ENCODE measurements around the gene RPS3. TPM values are rescaled to one million over a fixed set of nuclear protein-coding genes. Genes with fewer than 3 reads are reported as not detected.

RPS3 gene
- total RNA-seq, 1 donor from 2014 or later: 1,962 TPM

- Histone ChIP-seq H3K79me2 (ENCODE audit: low read depth) (no peaks in the 10 kb centered on the region), H3K27me3 (no peaks in the 10 kb centered on the region), H3K4me3 (no peak overlapping the region), H2AFZ (replicated peaks) (peak overlapping the region; percentile 12), H3K36me3 (no peaks in the 10 kb centered on the region), H3K4me2 (no peak overlapping the region), H3F3A (ENCODE audit: low read depth) (no peaks in the 10 kb centered on the region), H3K9me3 (ENCODE audit: low read depth) (no peaks in the 10 kb centered on the region), H3K9ac (no peak overlapping the region), H4K20me1 (ENCODE audit: low read depth) (no peaks in the 10 kb centered on the region), H3K4me1 (no peaks in the 10 kb centered on the region), H3K27ac (no peak overlapping the region)
- Mint-ChIP-seq H3K9me3 (no peaks in the 10 kb centered on the region), H3K4me3 (no peak overlapping the region), H3K4me1 (peaks cover 10% of the 10 kb centered on the region), H3K27me3 (ENCODE audit: insufficient read depth, low read depth) (peaks cover 4% of the 10 kb centered on the region), H3K27ac (no peak overlapping the region), H3K36me3 (no peaks in the 10 kb centered on the region)
- no peak for DNase-seq (ENCODE audit: low spot score)
- TF ChIP-seq, protein P1, sequence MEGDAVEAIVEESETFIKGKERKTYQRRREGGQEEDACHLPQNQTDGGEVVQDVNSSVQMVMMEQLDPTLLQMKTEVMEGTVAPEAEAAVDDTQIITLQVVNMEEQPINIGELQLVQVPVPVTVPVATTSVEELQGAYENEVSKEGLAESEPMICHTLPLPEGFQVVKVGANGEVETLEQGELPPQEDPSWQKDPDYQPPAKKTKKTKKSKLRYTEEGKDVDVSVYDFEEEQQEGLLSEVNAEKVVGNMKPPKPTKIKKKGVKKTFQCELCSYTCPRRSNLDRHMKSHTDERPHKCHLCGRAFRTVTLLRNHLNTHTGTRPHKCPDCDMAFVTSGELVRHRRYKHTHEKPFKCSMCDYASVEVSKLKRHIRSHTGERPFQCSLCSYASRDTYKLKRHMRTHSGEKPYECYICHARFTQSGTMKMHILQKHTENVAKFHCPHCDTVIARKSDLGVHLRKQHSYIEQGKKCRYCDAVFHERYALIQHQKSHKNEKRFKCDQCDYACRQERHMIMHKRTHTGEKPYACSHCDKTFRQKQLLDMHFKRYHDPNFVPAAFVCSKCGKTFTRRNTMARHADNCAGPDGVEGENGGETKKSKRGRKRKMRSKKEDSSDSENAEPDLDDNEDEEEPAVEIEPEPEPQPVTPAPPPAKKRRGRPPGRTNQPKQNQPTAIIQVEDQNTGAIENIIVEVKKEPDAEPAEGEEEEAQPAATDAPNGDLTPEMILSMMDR (IDR thresholded peaks at IDR 0.05): no peak
- TF ChIP-seq EZH2phosphoT487 (IDR thresholded peaks at IDR 0.05) (no peak), EZH2 (IDR thresholded peaks at IDR 0.05) (no peak)
These were observed 18.4 kb upstream of the RPS3 start for GRCh38 chr11:75380716-75381420.

- DNase-seq (ENCODE audit: low spot score): no peak
- no peaks in the 10 kb centered on the region for H3F3A ChIP-seq (ENCODE audit: low read depth)
- no peaks in the 10 kb centered on the region for H4K20me1 ChIP-seq (ENCODE audit: low read depth)
- peaks cover 10% of the 10 kb centered on the region for H3K4me1 Mint-ChIP-seq
- no peaks in the 10 kb centered on the region for H3K9me3 ChIP-seq (ENCODE audit: low read depth)
- no peaks in the 10 kb centered on the region for H3K36me3 ChIP-seq
- no peaks in the 10 kb centered on the region for H3K9me3 Mint-ChIP-seq
- TF ChIP-seq EZH2phosphoT487 (IDR thresholded peaks at IDR 0.05) (no peak), EZH2 (IDR thresholded peaks at IDR 0.05) (no peak)
- TF ChIP-seq, protein P1 (IDR thresholded peaks at IDR 0.05): no peak
- H3K36me3 Mint-ChIP-seq: no peaks in the 10 kb centered on the region
- no peak overlapping the region for H3K9ac ChIP-seq
- H3K4me2 ChIP-seq: no peak overlapping the region
- H2AFZ ChIP-seq (replicated peaks): no peak overlapping the region
- H3K4me1 ChIP-seq: no peaks in the 10 kb centered on the region
- no peaks in the 10 kb centered on the region for H3K79me2 ChIP-seq (ENCODE audit: low read depth)
- H3K27ac Mint-ChIP-seq: no peak overlapping the region
- H3K27ac ChIP-seq: no peak overlapping the region
- H3K4me3 ChIP-seq: no peak overlapping the region
- no peaks in the 10 kb centered on the region for H3K27me3 ChIP-seq
- peaks cover 4% of the 10 kb centered on the region for H3K27me3 Mint-ChIP-seq (ENCODE audit: insufficient read depth, low read depth)
- no peak overlapping the region for H3K4me3 Mint-ChIP-seq
These were observed 16.1 kb upstream of the RPS3 start for GRCh38 chr11:75383246-75383645.

DNA sequence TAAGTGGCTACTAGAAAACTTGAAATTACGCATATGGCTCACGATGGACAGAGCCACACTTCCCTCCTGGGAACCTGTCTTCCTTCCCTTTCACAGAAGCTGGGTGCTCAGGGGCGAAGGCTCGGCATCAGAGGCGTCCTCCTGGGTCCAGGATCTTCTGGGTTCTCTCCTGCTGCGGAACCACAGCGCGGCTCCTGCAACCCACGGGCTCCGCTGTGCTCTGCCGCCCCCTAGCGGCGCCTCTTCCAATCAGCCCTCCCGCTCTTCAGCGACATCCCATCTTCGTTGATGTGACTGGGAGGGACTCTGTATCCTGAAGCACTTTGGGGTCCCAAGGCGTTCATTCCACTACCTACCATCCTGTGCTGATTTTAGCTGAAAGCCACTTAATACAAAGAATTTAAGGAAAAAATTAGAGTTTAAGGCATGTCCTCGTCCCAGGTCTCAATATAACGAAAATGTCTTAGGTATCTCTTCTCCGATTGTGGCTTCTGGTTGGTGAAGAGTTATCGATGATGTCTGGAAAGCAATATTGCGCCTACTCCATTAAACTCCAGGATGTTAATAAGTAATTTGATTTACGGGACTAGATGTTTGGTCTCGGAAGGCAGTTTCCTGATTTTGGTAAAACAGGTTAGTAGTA is 14.8 kb upstream of the RPS3 start:
- Histone ChIP-seq H3K9ac (no peak overlapping the region), H3K79me2 (ENCODE audit: low read depth) (no peaks in the 10 kb centered on the region), H3F3A (ENCODE audit: low read depth) (peaks cover 4% of the 10 kb centered on the region), H4K20me1 (ENCODE audit: low read depth) (no peaks in the 10 kb centered on the region), H3K4me1 (peaks cover 8% of the 10 kb centered on the region), H3K9me3 (ENCODE audit: low read depth) (no peaks in the 10 kb centered on the region), H3K27ac (no peak overlapping the region), H2AFZ (replicated peaks) (no peak overlapping the region), H3K4me3 (no peak overlapping the region), H3K36me3 (no peaks in the 10 kb centered on the region), H3K4me2 (no peak overlapping the region), H3K27me3 (no peaks in the 10 kb centered on the region)
- H3K27ac Mint-ChIP-seq: no peak overlapping the region
- no peaks in the 10 kb centered on the region for H3K36me3 Mint-ChIP-seq
- peaks cover 10% of the 10 kb centered on the region for H3K4me1 Mint-ChIP-seq
- no peaks in the 10 kb centered on the region for H3K9me3 Mint-ChIP-seq
- peak; percentile 88 for DNase-seq (ENCODE audit: low spot score)
- TF ChIP-seq EZH2 (IDR thresholded peaks at IDR 0.05): no peak
- TF ChIP-seq, protein P1 (IDR thresholded peaks at IDR 0.05): peak; percentile 98
- no peak for TF ChIP-seq EZH2phosphoT487 (IDR thresholded peaks at IDR 0.05)
- H3K27me3 Mint-ChIP-seq (ENCODE audit: insufficient read depth, low read depth): peaks cover 4% of the 10 kb centered on the region
- no peak overlapping the region for H3K4me3 Mint-ChIP-seq

Data from neural progenitor cell (in vitro differentiated cells).